Measurements from ENCODE around the gene DLGAP1.

DLGAP1 gene

GRCh38 chr18:4335386-4335785 lies 119.7 kb downstream of the DLGAP1 start:
- ChIA-PET POLR2A (no interaction called here), CTCF (no interaction called here)
- no peaks in the 10 kb centered on the region for H3K4me1 ChIP-seq (ENCODE audit: control insufficient read depth, insufficient read depth, low read length)
- no peaks in the 10 kb centered on the region; the same call in 1 of the 2 replicates for H3K9me3 ChIP-seq (ENCODE audit: control insufficient read depth, insufficient read depth, low read depth, low read length)
- H3K27ac ChIP-seq (ENCODE audit: extremely low read depth, low read depth, low read length): no peak overlapping the region
- no peak overlapping the region for H3K4me3 ChIP-seq (ENCODE audit: low read depth, low read length)
- H3K36me3 ChIP-seq (ENCODE audit: control insufficient read depth in 2 of 2, insufficient read depth in 1 of 2, low read length in 2 of 2): no peaks in the 10 kb centered on the region
- no peak for TF ChIP-seq IKZF3 (tag by site-specific recombination; IDR thresholded peaks at IDR 0.05)
- TF ChIP-seq ZBTB21 (tag by site-specific recombination; IDR thresholded peaks at IDR 0.05): no peak
- no peak for TF ChIP-seq ZBTB10 (tag by site-specific recombination; IDR thresholded peaks at IDR 0.05)
- TF ChIP-seq ZNF670 (tag by site-specific recombination; IDR thresholded peaks at IDR 0.05; ENCODE audit: low read depth): no peak
- TF ChIP-seq INSM2 (tag by site-specific recombination; IDR thresholded peaks at IDR 0.05): no peak
- TF ChIP-seq ZBTB26 (tag by site-specific recombination; optimal IDR thresholded peaks at IDR 0.05): no peak
- no peak for TF ChIP-seq ZNF423 (tag by site-specific recombination; IDR thresholded peaks at IDR 0.05)
- no peak for TF ChIP-seq ZBTB11 (tag by site-specific recombination; conservative IDR thresholded peaks at IDR 0.05; ENCODE audit: low read depth)
- no peak for TF ChIP-seq MYNN (tag by site-specific recombination; IDR thresholded peaks at IDR 0.05; ENCODE audit: borderline replicate concordance)

- Histone ChIP-seq H3K36me3 (ENCODE audit: control insufficient read depth in 2 of 2, insufficient read depth in 1 of 2, low read length in 2 of 2) (no peaks in the 10 kb centered on the region), H3K27ac (ENCODE audit: extremely low read depth, low read depth, low read length) (no peak overlapping the region), H3K4me3 (ENCODE audit: low read depth, low read length) (no peak overlapping the region), H3K9me3 (ENCODE audit: control insufficient read depth, insufficient read depth, low read depth, low read length) (no peaks in the 10 kb centered on the region; the same call in 1 of the 2 replicates), H3K4me1 (ENCODE audit: control insufficient read depth, insufficient read depth, low read length) (no peaks in the 10 kb centered on the region)
- ChIA-PET CTCF (no interaction called here), POLR2A (no interaction called here)
- TF ChIP-seq ZBTB10 (tag by site-specific recombination; IDR thresholded peaks at IDR 0.05) (no peak), ZFP37 (tag by site-specific recombination; IDR thresholded peaks at IDR 0.05) (no peak), ZSCAN4 (tag by site-specific recombination; IDR thresholded peaks at IDR 0.05) (no peak), PRDM2 (tag by site-specific recombination; IDR thresholded peaks at IDR 0.05; ENCODE audit: borderline replicate concordance) (no peak), INSM2 (tag by site-specific recombination; IDR thresholded peaks at IDR 0.05) (no peak)
These were observed 122.1 kb downstream of the DLGAP1 start for GRCh38 chr18:4333043-4333442.
